Measurements from ENCODE around the gene COL19A1. TPM values are rescaled to one million over a fixed set of nuclear protein-coding genes. Genes with fewer than 3 reads are reported as not detected.

The COL19A1 gene
- total and polyA plus RNA-seq, 2 of the 13 experiments (the other 11 are each of a cell fraction or from before 2014, with no cell fraction given), result not detected

DNA sequence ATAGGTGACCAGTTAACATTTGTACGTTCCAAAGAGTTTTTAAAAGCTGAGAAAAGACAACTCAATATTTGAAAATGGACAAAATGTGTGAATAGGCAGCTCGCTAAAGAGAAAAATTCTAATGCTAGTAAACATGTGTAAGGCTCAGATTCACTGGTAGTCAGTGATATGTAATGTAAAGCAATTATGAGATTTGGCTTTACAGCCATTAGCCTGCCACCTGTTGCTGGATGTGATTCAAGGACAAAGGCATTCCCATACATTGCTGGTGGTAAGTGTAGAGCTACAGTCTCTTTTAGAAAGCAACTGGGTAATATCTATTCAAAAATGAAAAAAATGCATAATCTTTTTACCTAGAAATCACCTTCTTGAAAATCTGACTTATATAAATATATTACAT is 114.3 kb downstream of the COL19A1 start:
- Histone ChIP-seq H3K27me3 (ENCODE audit: control insufficient read depth in 1 of 2, insufficient read depth in 2 of 2, low read length in 2 of 2) (no peaks in the 10 kb centered on the region), H3K4me2 (ENCODE audit: low read depth, low read length) (no peak overlapping the region), H3K9ac (ENCODE audit: insufficient read depth, low read depth, low read length) (no peak overlapping the region), H3K4me1 (ENCODE audit: insufficient read depth, low read length) (no peaks in the 10 kb centered on the region), H3K36me3 (replicated peaks in 1 of 2; ENCODE audit: control insufficient read depth in 1 of 2, insufficient read depth in 2 of 2, low read length in 2 of 2) (no peaks in the 10 kb centered on the region), H3K79me2 (ENCODE audit: insufficient read depth, low read length) (no peaks in the 10 kb centered on the region), H2AFZ (ENCODE audit: low read length) (no peak overlapping the region), H3K4me3 (replicated peaks in 1 of 3; ENCODE audit: insufficient read depth in 1 of 3, low read depth in 2 of 3, low read length in 3 of 3) (no peak overlapping the region), H3K9me3 (ENCODE audit: low read length) (no peaks in the 10 kb centered on the region), H3K27ac (ENCODE audit: extremely low read length, insufficient read depth, low read length) (no peak overlapping the region), H4K20me1 (ENCODE audit: insufficient read depth, low read length) (no peaks in the 10 kb centered on the region)
- intact Hi-C loops (cut with micrococcal nuclease; ENCODE audit: unreplicated experiment) (no loop called here), in situ Hi-C loops (cut with HindIII; ENCODE audit: extremely low pct_ligation_motif_present, low pct_unique_long_range_greater_than_20kb) (no loop called here)
- FAIRE-seq (no peak), DNase-seq (ENCODE audit: low spot score) (no peak), ATAC-seq (no peak)
- ChIA-PET CTCF (ENCODE audit: low intra/inter-chr PET ratio, low total read pairs) (no interaction called here), POLR2A (no interaction called here)
- BruUV-seq (replicated peaks), result no TSS peak
- 3% methylated on average over 2 of the region's 2 CpGs for WGBS (ENCODE audit: low lambda C conversion rate)
- TF ChIP-seq ZNF235 (CRISPR knock-in tag; IDR thresholded peaks at IDR 0.05; ENCODE audit: borderline replicate concordance) (no peak), FIP1L1 (IDR thresholded peaks at IDR 0.05; ENCODE audit: borderline replicate concordance, insufficient read depth, low read depth, low read length) (no peak), SOX6 (IDR thresholded peaks at IDR 0.05) (no peak), SOX6 (CRISPR knock-in tag; IDR thresholded peaks at IDR 0.05) (no peak)
- TF ChIP-seq, protein P1, sequence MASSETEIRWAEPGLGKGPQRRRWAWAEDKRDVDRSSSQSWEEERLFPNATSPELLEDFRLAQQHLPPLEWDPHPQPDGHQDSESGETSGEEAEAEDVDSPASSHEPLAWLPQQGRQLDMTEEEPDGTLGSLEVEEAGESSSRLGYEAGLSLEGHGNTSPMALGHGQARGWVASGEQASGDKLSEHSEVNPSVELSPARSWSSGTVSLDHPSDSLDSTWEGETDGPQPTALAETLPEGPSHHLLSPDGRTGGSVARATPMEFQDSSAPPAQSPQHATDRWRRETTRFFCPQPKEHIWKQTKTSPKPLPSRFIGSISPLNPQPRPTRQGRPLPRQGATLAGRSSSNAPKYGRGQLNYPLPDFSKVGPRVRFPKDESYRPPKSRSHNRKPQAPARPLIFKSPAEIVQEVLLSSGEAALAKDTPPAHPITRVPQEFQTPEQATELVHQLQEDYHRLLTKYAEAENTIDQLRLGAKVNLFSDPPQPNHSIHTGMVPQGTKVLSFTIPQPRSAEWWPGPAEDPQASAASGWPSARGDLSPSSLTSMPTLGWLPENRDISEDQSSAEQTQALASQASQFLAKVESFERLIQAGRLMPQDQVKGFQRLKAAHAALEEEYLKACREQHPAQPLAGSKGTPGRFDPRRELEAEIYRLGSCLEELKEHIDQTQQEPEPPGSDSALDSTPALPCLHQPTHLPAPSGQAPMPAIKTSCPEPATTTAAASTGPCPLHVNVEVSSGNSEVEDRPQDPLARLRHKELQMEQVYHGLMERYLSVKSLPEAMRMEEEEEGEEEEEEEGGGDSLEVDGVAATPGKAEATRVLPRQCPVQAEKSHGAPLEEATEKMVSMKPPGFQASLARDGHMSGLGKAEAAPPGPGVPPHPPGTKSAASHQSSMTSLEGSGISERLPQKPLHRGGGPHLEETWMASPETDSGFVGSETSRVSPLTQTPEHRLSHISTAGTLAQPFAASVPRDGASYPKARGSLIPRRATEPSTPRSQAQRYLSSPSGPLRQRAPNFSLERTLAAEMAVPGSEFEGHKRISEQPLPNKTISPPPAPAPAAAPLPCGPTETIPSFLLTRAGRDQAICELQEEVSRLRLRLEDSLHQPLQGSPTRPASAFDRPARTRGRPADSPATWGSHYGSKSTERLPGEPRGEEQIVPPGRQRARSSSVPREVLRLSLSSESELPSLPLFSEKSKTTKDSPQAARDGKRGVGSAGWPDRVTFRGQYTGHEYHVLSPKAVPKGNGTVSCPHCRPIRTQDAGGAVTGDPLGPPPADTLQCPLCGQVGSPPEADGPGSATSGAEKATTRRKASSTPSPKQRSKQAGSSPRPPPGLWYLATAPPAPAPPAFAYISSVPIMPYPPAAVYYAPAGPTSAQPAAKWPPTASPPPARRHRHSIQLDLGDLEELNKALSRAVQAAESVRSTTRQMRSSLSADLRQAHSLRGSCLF (CRISPR knock-in tag; IDR thresholded peaks at IDR 0.05; ENCODE audit: borderline replicate concordance), result no peak
- TF ChIP-seq, protein P2, sequence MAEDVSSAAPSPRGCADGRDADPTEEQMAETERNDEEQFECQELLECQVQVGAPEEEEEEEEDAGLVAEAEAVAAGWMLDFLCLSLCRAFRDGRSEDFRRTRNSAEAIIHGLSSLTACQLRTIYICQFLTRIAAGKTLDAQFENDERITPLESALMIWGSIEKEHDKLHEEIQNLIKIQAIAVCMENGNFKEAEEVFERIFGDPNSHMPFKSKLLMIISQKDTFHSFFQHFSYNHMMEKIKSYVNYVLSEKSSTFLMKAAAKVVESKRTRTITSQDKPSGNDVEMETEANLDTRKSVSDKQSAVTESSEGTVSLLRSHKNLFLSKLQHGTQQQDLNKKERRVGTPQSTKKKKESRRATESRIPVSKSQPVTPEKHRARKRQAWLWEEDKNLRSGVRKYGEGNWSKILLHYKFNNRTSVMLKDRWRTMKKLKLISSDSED (CRISPR knock-in tag; IDR thresholded peaks at IDR 0.05), result no peak
